Stimulated activated CD4-positive, alpha-beta T cell treated with anti-CD3 and anti-CD28 coated beads, Interleukin-4, amount 100 ng/mL, for 1 hour (primary cell): ENCODE results near the gene TNRC6B.
"Not testable (repeated sequence)": the region's sequence is repeated elsewhere in the genome, so short reads cannot be mapped to it uniquely, and the experiment has no call there.

Experiments used
- DNase-seq: peaks from one replicate; pipeline ENCODE4 v3.0.0-alpha.2; 2020

Gene TNRC6B

DNA sequence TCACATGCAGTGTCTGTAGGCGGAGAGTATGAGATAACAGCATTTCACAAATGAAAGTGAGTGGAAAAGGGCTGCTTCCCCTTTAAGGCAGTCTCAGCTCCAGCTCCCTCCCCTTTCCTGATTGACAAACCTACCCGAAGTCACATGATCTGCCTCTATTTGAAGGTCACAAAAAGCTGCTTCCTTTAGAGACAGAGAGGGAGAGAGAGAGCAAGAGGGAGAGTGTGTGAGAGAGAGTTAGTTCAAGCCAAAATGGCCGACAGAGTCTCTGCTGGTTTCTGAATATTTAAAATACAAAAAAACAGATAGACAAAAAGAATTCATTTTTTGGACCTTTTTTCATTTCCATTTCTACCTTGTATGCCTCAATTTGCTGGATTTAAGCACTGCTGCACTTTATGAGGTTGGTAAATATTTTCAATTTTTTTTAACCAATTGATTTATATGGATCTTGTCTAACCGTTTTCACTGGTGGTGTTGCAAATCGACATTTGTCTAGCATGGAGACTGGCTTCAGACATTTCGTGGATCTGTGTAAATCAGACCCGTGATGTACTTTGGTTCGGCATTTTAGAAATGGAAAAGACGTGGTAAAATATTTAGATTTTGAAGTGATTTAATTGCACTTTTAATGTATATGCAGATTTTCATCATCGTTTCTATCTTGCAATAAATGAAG lies at the start of gene TNRC6B:
Gene TNRC6B (plus strand): TSS at position 188 of the 679 bp plus-strand sequence. CDS start 211 bp downstream, at position 399.
- peak; percentile 49 for DNase-seq

DNA sequence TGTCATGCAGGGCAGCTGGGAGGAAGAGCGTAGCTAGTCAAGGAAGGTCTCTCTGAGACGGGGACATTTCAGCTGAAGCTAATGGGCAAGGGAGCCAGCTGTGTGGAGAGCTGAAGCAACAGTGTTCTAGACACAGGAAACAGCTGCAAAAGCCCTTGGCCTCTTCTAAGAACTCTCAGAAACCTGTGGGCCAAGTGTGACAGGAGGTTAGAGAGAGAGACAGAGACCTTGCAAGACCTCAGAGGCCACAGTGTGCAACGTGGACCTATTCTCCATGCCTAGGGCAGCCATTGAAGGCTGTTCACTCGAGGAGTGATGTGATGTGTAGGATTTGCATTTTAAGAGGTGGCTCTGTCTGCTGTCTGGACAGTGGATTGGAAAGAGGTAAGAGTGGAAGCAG lies 48.7 kb upstream of the TNRC6B start:
- DNase-seq, result no peak

GRCh38 chr22:40137132-40137531 lies 40.6 kb upstream of the TNRC6B start:
- DNase-seq, result no peak

DNA sequence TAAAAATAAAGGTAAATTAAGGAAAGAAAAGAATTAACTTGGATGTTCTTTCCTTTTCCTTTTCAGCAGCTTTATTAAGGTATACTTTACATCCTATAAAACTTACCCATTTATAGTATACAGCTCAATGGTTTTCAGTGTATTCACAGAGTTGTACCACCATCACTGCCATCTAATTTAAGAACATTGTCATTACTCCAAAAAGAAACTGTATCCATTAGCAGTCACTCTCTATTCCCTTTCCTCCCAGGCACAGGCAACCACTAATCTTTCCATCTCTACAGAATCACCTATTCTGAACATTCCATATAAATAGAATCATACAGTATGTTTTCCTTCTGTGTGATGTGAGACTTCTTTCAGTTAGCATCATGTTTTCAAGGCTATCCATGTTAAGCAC lies 38.9 kb upstream of the TNRC6B start:
- DNase-seq, result no peak

GRCh38 chr22:40147388-40148176 lies 30.1 kb upstream of the TNRC6B start:
- no peak for DNase-seq

GRCh38 chr22:40153192-40153591 lies 24.5 kb upstream of the TNRC6B start:
- no peak for DNase-seq

- no peak for DNase-seq
Observed at GRCh38 chr22:40153705-40154104, 24.0 kb upstream of the TNRC6B start.

DNA sequence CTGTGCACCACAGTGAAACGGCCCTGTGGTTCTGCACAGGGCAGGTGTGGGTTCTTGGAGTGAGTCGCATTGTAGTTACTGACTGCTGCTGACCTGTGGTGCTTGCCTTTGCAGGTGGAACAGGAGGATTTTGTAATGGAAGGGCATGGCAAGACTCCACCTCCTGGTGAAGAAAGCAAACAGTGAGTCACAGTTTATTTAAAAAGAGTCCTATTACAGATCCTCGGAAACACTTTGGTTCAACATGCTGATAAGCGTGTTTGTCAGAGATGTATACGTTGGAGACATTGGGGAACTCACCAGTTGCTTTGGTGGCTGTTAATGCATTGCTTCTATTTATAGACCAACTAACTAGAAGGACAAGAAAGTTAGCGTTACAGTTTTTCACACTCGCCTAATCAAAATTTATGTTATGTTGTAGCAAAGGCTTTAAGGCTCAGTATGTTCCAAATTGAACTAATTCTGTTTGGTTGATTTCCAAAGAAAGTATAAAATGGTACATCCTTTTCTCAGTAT lies 21.7 kb upstream of the TNRC6B start:
- DNase-seq, result no peak

- DNase-seq, result not testable (repeated sequence)
Observed at GRCh38 chr22:40156682-40157081, 21.0 kb upstream of the TNRC6B start.

GRCh38 chr22:40157330-40157945 lies 20.3 kb upstream of the TNRC6B start:
- no peak for DNase-seq

DNA sequence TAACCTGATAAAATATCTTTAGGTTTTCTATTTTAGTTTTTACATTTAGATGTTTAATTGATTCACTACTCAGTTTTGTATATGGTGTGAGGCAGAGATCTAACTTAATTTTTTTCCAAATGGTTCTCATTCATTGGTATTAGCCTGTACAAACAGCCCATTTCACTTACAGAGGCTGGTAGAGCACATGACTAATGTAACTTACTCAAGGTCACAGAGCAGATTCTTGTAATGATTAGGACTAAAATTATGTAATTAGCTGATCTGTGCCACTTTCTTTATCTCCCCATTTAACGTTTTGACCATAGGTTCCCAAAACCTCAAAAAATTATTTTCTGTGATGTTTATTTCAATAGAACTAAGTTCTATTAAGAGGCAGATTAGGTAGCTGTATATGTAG lies 16.5 kb upstream of the TNRC6B start:
- no peak for DNase-seq

DNA sequence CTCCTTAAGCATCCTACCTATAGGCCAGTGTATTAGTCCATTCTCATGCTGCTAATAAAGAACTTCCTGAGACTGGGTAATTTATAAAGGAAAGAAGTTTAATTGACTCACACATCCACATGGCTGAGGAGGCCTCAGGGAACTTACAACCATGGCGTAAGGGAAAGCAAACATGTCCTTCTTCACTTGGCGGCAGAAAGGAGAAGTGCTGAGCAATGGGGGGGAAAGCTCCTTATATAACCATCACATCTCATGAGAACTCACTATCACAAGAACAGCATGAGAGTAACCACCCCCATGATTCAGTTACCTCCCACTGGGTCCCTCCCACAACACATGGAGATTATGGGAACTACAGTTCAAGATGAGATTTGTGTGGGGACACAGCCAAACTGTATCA lies 12.2 kb upstream of the TNRC6B start:
- DNase-seq, result not testable (repeated sequence)

DNA sequence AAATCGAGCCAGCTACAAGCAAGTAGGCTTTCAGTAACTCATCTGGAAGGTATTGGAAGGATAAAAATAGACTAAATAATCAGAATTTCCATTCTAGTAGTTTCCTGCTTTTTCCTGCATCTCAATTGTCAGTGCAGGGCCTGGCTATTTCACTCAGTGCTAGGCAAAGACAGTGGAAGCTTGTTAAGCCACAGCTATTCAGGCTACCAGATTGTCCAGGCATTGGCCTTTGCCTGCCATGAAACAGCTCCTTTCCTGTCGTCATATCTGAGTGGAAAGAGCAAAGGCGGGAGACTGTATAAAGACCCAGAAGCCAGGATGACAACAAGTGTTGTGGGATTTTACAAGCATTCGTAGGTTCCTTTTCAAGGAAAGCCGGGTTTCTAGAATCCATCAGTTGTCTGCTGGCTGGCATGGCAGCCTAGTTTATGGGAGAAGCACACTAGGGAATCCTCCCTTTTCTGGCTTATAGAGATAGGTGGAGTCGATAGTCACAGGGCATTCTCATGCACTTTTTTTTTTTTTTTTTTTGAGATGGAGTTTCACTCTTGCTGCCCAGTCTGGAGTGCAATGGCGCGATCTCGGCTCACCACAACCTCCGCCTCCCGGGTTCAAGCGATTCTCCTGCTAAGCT lies 2.0 kb upstream of the TNRC6B start:
- no peak for DNase-seq

- peak; percentile 72 for DNase-seq
Observed at GRCh38 chr22:40176921-40177737, 596 bp upstream of the TNRC6B start.

DNA sequence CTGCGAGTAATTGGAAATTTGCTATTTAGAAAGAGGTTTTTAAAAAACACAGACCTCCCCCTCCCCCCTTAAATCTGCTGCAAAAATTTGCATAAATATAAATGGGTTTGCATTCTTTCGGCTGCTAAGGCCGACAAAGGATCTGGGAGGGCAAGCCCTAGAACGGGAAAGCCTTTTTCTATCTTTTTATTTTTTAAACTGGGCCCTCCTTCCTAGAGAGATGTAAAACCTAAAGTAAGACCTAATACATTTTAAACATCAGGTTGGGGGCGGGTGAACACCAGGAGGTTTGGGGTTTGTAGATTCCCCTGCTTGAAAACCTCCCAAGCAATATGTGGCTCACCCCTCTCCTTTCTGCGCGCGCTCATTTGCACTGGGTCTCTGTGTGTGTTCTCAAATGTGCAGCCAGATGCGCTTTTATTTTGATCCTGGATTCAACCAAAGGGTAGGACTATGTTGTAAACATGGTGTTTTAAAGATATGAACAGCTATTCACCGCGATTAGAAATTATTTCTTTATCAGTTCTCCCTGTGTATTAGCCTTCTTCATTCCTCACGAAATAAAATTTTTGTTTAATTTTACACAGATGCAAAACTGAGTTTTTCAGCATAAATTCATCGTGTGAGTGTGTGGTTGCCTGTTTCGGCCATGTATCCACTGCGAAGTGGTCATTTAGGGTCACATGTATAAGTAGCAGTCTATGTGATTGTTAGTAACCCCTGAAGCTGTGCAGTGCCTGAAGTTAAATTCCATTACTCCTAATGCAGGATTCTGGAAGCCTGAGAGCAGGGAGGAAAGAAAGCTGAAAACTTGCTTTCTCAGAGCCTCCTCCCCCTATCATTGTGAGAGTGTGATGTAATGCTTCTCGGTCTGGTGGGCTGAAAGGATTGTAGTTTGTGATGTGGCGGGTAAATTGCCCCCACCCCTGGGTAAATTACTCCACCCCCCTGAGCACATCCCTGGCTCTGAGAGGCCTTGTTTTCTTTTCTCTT lies 988 bp downstream of the TNRC6B start:
- DNase-seq, result peak; percentile 27

- DNase-seq, result no peak
Observed at GRCh38 chr22:40179526-40179925, 1.8 kb downstream of the TNRC6B start.

GRCh38 chr22:40180403-40180802 lies 2.7 kb downstream of the TNRC6B start:
- no peak for DNase-seq

- no peak for DNase-seq
Observed at GRCh38 chr22:40181323-40181722, 3.6 kb downstream of the TNRC6B start.

DNA sequence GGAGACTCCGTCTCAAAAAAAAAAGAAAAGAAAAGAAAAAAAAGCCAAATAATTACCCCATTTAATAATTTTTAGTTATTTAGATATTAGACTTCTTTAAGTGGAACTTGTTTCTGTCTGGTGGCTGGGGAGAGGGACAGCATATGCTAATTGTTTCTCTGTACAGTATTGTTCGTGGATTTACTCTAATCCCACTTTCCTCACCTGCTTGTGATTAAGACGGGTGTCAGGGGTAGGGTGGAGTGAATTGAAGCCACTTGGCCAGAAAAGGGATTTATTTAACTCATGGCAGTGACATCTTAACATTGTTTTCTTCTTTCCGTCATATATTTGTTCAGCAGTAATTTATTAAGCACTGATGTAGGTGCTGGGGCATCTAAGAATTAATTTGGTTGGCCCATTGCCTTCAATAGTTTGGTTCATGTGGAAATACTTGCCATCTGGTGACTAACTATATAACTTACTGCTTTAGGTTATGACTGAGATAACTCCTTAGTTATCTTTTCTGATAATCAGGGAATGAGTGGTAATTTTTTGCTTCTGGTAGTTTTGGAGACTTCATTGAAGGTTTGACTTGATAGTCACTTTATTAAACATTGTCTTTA lies 4.6 kb downstream of the TNRC6B start:
- DNase-seq, result no peak

DNA sequence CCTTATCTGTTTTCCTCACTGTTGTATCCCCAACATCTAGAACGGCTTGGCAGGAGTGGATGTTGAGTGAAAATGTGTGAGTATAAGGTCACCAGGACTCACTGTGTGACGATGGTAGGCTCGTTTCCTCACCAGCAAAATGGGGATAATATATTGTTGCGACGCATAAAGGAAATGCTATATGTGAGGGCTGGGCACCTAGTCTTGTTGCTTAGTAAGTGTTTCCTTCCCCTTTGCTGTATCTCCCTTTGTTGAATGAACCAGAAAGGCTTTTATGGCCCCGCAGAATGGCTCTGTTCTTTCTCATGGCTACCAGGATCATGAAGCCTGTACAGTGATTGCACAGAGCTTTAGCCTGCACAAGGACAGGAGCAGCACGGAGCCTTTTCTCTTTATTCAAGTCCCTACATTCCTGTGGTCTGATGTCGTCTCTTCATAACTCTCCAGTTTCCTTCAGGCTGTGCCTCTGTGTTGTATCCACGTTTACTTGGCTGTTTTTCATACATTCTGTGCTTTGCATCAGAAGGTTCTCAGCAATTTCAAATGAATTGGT lies 5.4 kb downstream of the TNRC6B start:
- no peak for DNase-seq
